Breast epithelium (tissue), 4 donors: ENCODE measurements around the gene NDUFB7. TPM values are rescaled to one million over a fixed set of nuclear protein-coding genes. Genes with fewer than 3 reads are reported as not detected.
A peak's percentile ranks its signal among the peaks of the same experiment; 100 is the strongest.

Source experiments
- DNase-seq, 2 donors: peaks; one replicate each; pipeline ENCODE4 v3.0.0-alpha.2; 2019; ENCODE audit warnings: low spot score in 2 of 2
- H3K27ac ChIP-seq, 2 donors: fragments of 200-600 bp; sonication (generic) in 1 of 2; one replicate each; pipeline ENCODE4 v1.5.1; 2016 to 2019; ENCODE audit warnings: mild to moderate bottlenecking in 1 of 2
- H3K27me3 ChIP-seq, 2 donors: fragments of 200-600 bp; sonication (generic) in 1 of 2; one replicate each; pipeline versions ENCODE4 v1.5.1 to v1.6.0; 2017 to 2019; ENCODE audit warnings: control low read depth in 1 of 2, mild to moderate bottlenecking in 1 of 2
- H3K36me3 ChIP-seq: fragments of 200-600 bp; one replicate; pipeline ENCODE4 v1.5.1; 2019
- H3K4me1 ChIP-seq, 2 donors: fragments of 200-600 bp; sonication (generic); one replicate each; pipeline ENCODE4 v1.5.1; 2016 to 2019; ENCODE audit warnings: control low read depth in 1 of 2
- H3K4me3 ChIP-seq, 3 donors: fragments of 200-600 bp; sonication (generic); 1 replicate in 2 of 3; 2 replicates in 1 of 3; pipeline ENCODE4 v1.5.1; 2016 to 2019; ENCODE audit warnings: mild to moderate bottlenecking in 3 of 3, moderate library complexity in 2 of 3
- H3K9me3 ChIP-seq, 2 donors: fragments of 200-600 bp; sonication (generic) in 1 of 2; one replicate each; pipeline ENCODE4 v1.5.1; 2016 to 2019; ENCODE audit warnings: control low read depth in 1 of 2
- CTCF ChIP-seq, 3 donors: fragments of 450-650 bp; IDR thresholded peaks; one replicate each; pipeline ENCODE4 v1.5.1; 2016 to 2017; ENCODE audit warnings: antibody characterized with exemption in 3 of 3, mild to moderate bottlenecking in 3 of 3, moderate library complexity in 3 of 3
- POLR2A ChIP-seq: fragments of 450-650 bp; IDR thresholded peaks from one replicate; pipeline ENCODE4 v1.6.1; 2016; ENCODE audit warnings: antibody characterized with exemption, mild to moderate bottlenecking, moderate library complexity
- POLR2AphosphoS5 ChIP-seq, 3 donors: sonication (generic); formaldehyde crosslinking; IDR thresholded peaks; one replicate each; pipeline ENCODE4 v1.6.1; 2017; ENCODE audit warnings: antibody characterized with exemption in 3 of 3
- intact Hi-C: fragments of 100-400 bp; cut with DNase I; formaldehyde crosslinking; loops from one replicate; pipeline ENCODE4 v1.15.1; 2023; ENCODE audit warnings: low total_unique reads
- total RNA-seq, 3 donors: library from RNA; depleted of rRNA; stranded (reverse); fragments of >200 nt; gene quantifications; one replicate each; pipeline ENCODE4 v1.1.0, GENCODE V29; 2016

NDUFB7 gene
- total RNA-seq, 3 donors from 2014 or later = 283 to 388 (median 299) TPM

GRCh38 chr19:14529254-14530004 lies 42.4 kb downstream of the NDUFB7 start, which contains the start of gene TECR:
TSS of gene TECR (plus strand) at chr19:14529594. CDS start at chr19:14529697, 103 bp downstream.
- Histone ChIP-seq H3K4me1 (peaks cover 0 to 9% of the 10 kb centered on the region in 2 donors), H3K27me3 (no peaks in the 10 kb centered on the region), H3K9me3 (no peaks in the 10 kb centered on the region), H3K36me3 (no peaks in the 10 kb centered on the region), H3K27ac (peak within 1 kb of the TSS; percentile 90 to 92), H3K4me3 (peak within 1 kb of the TSS; percentile 77 to 90 (median 80))
- intact Hi-C loops = no loop called here
- peak; percentile 95 to 98 (median 98) for TF ChIP-seq POLR2AphosphoS5 (IDR thresholded peaks at IDR 0.05)
- TF ChIP-seq CTCF (IDR thresholded peaks at IDR 0.05) = no peak
- peak; percentile 94 for TF ChIP-seq POLR2A
- peak; percentile 100 for DNase-seq

- no peaks in the 10 kb centered on the region for H3K9me3 ChIP-seq
- TF ChIP-seq CTCF (IDR thresholded peaks at IDR 0.05) = no peak
- no peak for TF ChIP-seq POLR2AphosphoS5 (IDR thresholded peaks at IDR 0.05)
- no peak for TF ChIP-seq POLR2A
- H3K27ac ChIP-seq = peak overlapping the region; percentile 90 to 92
- peak in 1 of 2 donors; percentile 34 for DNase-seq
- H3K36me3 ChIP-seq = no peaks in the 10 kb centered on the region
- intact Hi-C loops = no loop called here
- peak overlapping the region; percentile 77 to 90 (median 80) for H3K4me3 ChIP-seq
- no peaks in the 10 kb centered on the region for H3K27me3 ChIP-seq
- H3K4me1 ChIP-seq = peaks cover 0 to 9% of the 10 kb centered on the region in 2 donors
These were observed 43.2 kb downstream of the NDUFB7 start for GRCh38 chr19:14528419-14529253.

GRCh38 chr19:14526423-14526822 lies 45.4 kb downstream of the NDUFB7 start:
- TF ChIP-seq POLR2AphosphoS5 (IDR thresholded peaks at IDR 0.05) (no peak), CTCF (IDR thresholded peaks at IDR 0.05) (no peak), POLR2A (no peak)
- DNase-seq = no peak

GRCh38 chr19:14525729-14526128 lies 46.1 kb downstream of the NDUFB7 start:
- no peaks in the 10 kb centered on the region for H3K36me3 ChIP-seq
- DNase-seq = peak in 1 of 2 donors; percentile 78

More at GRCh38 chr19:14526423-14526822, 45.4 kb downstream of the NDUFB7 start:
- Histone ChIP-seq H3K27me3 (no peaks in the 10 kb centered on the region), H3K27ac (peak overlapping the region; percentile 79 to 83), H3K4me3 (no peak overlapping the region), H3K9me3 (no peaks in the 10 kb centered on the region), H3K36me3 (no peaks in the 10 kb centered on the region), H3K4me1 (peaks cover 0 to 9% of the 10 kb centered on the region in 2 donors)
- intact Hi-C loops = no loop called here

More at GRCh38 chr19:14525729-14526128, 46.1 kb downstream of the NDUFB7 start:
- Histone ChIP-seq H3K9me3 (no peaks in the 10 kb centered on the region), H3K27ac (peak overlapping the region; percentile 79 to 83), H3K27me3 (no peaks in the 10 kb centered on the region), H3K4me3 (no peak overlapping the region), H3K4me1 (peaks cover 0 to 4% of the 10 kb centered on the region in 2 donors)
- intact Hi-C loops = no loop called here
- no peak for TF ChIP-seq POLR2AphosphoS5 (IDR thresholded peaks at IDR 0.05)
- no peak for TF ChIP-seq POLR2A
- no peak for TF ChIP-seq CTCF (IDR thresholded peaks at IDR 0.05)
